Endothelial cell of umbilical vein (primary cell): ENCODE data around the gene TUBB4A. TPM values are rescaled to one million over a fixed set of nuclear protein-coding genes. Genes with fewer than 3 reads are reported as not detected.

ENCODE experiments used
- BruUV-seq: library from RNA; stranded (reverse); fragments of 400-500 nt; replicated peaks from 2 replicates; lab custom pipeline; 2021; lab: Mats Ljungman, UMichigan
- CTCF ChIA-PET: fragments of 300-600, 350-600 bp; sonication (Branson Sonifier 250); formaldehyde crosslinking; loops from one replicate; lab custom pipeline; 2021; ENCODE audit warnings: antibody characterized with exemption, inconsistent platforms; lab: Charles Lee
- POLR2A ChIA-PET: fragments of 300-600, 350-600 bp; sonication (Branson Sonifier 250); formaldehyde crosslinking; loops from one replicate; lab custom pipeline; 2021; ENCODE audit warnings: antibody characterized with exemption, inconsistent platforms; lab: Charles Lee
- DNase-seq: peaks from one replicate; pipeline ENCODE4 v3.0.0-alpha.2; 2011; ENCODE audit warnings: low read depth, low spot score
- FAIRE-seq: peaks from 2 replicates; lab custom pipeline; 2011; peaks lifted over from hg19 to GRCh38; lab: Jason Lieb, UNC
- H2AFZ ChIP-seq: 2 replicates; pipeline ENCODE4 v1.6.0; 2012; ENCODE audit warnings: low read depth, low read length, control low read depth, inconsistent platforms
- H3K27ac ChIP-seq: 2 replicates; pipeline ENCODE4 v1.5.1; 2011; ENCODE audit warnings: low read depth, mild to moderate bottlenecking, control low read depth, low read length, moderate library complexity; ENCODE audit not compliant: insufficient read depth
- H3K27me3 ChIP-seq, 2 experiments: 2 replicates each; pipeline versions ENCODE4 v1.6.0 to v1.6.1; 2011; ENCODE audit warnings: low read length in 2 of 2, mixed read lengths in 1 of 2; ENCODE audit not compliant: control insufficient read depth in 2 of 2, insufficient read depth in 2 of 2
- H3K36me3 ChIP-seq, 2 experiments: 2 replicates in 1 of 2; 3 replicates in 1 of 2; pipeline ENCODE4 v1.5.1; 2011; ENCODE audit warnings: low read length in 2 of 2, mild to moderate bottlenecking in 1 of 2, moderate library complexity in 1 of 2; ENCODE audit not compliant: control insufficient read depth in 2 of 2, insufficient read depth in 2 of 2; ENCODE audit errors: extremely low read depth in 1 of 2
- H3K4me1 ChIP-seq: 3 replicates; pipeline ENCODE4 v1.5.1; 2011; ENCODE audit warnings: mild to moderate bottlenecking, low read length; ENCODE audit not compliant: control insufficient read depth, insufficient read depth; ENCODE audit errors: extremely low read depth
- H3K4me2 ChIP-seq: 2 replicates; pipeline ENCODE4 v1.6.1; 2011; ENCODE audit warnings: low read length, control low read depth, mixed read lengths; ENCODE audit not compliant: insufficient read depth
- H3K4me3 ChIP-seq, 3 experiments: fragments of 200-600 bp in 1 of 3; sonication (generic), shearing (Covaris generic) in 1 of 3; replicated peaks in 1 of 3; 2 replicates each; pipeline ENCODE4 v1.5.1; 2011 to 2016; ENCODE audit warnings: control low read depth in 3 of 3, low read length in 3 of 3, mild to moderate bottlenecking in 2 of 3, inconsistent platforms in 1 of 3, low read depth in 1 of 3, moderate library complexity in 1 of 3; ENCODE audit not compliant: insufficient read depth in 1 of 3
- H3K79me2 ChIP-seq: 2 replicates; pipeline ENCODE4 v1.6.0; 2012; ENCODE audit warnings: low read length, inconsistent platforms; ENCODE audit not compliant: control insufficient read depth, insufficient read depth
- H3K9ac ChIP-seq: replicated peaks from 2 replicates; pipeline ENCODE3; 2011; ENCODE audit warnings: low read length, control low read depth; ENCODE audit not compliant: insufficient read depth; ENCODE audit errors: extremely low read depth
- H3K9me1 ChIP-seq: replicated peaks from 3 replicates; pipeline ENCODE4 v1.6.0; 2011; ENCODE audit warnings: mild to moderate bottlenecking, low read length; ENCODE audit not compliant: control insufficient read depth, insufficient read depth; ENCODE audit errors: extremely low read depth
- H3K9me3 ChIP-seq: replicated peaks from 2 replicates; pipeline ENCODE4 v1.5.1; 2012; ENCODE audit warnings: low read length, inconsistent platforms; ENCODE audit not compliant: control insufficient read depth, insufficient read depth
- H4K20me1 ChIP-seq: replicated peaks from 2 replicates; pipeline ENCODE3; 2011; ENCODE audit warnings: mild to moderate bottlenecking, low read length; ENCODE audit not compliant: control insufficient read depth, insufficient read depth; ENCODE audit errors: extremely low read depth
- EZH2 ChIP-seq: IDR thresholded peaks from 2 replicates; pipeline ENCODE4 v1.6.1; 2012; ENCODE audit warnings: borderline replicate concordance, low read depth, mild to moderate bottlenecking, moderate library complexity, low read length, inconsistent platforms; ENCODE audit not compliant: severe bottlenecking
- FOS ChIP-seq: IDR thresholded peaks from 2 replicates; pipeline ENCODE4 v1.6.1; 2011; ENCODE audit warnings: mild to moderate bottlenecking, low read length, moderate library complexity, borderline replicate concordance; ENCODE audit not compliant: insufficient read depth
- GATA2 ChIP-seq: IDR thresholded peaks from 2 replicates; pipeline ENCODE4 v1.7.0; 2011; ENCODE audit warnings: low read depth, mild to moderate bottlenecking, moderate library complexity, mixed read lengths, low read length; ENCODE audit not compliant: insufficient read length, insufficient read depth
- JUN ChIP-seq: IDR thresholded peaks from 2 replicates; pipeline ENCODE4 v1.6.1; 2011; ENCODE audit warnings: borderline replicate concordance, low read depth; ENCODE audit not compliant: insufficient read length, insufficient read depth
- MYC ChIP-seq: IDR thresholded peaks from one replicate; pipeline ENCODE4 v1.6.1; 2011; ENCODE audit warnings: mild to moderate bottlenecking, low read depth, low read length
- POLR2A ChIP-seq: IDR thresholded peaks from 2 replicates; pipeline ENCODE4 v1.6.1; 2012; ENCODE audit warnings: low read depth, mild to moderate bottlenecking, control low read depth, low read length
- POLR2AphosphoS5 ChIP-seq: IDR thresholded peaks from 2 replicates; pipeline ENCODE4 v1.6.1; 2012; ENCODE audit warnings: low read depth, mild to moderate bottlenecking, control low read depth, low read length, moderate library complexity; ENCODE audit not compliant: insufficient read depth
- dilution Hi-C: fragments of 300-500 bp; cut with MboI; formaldehyde crosslinking; loops from one replicate; pipeline ENCODE4 v1.15.0; 2019; ENCODE audit warnings: low sequenced_read_pairs; ENCODE audit not compliant: extremely low pct_ligation_motif_present
- intact Hi-C: fragments of 100-400 bp; cut with micrococcal nuclease; formaldehyde crosslinking; loops from one replicate; pipeline ENCODE4 v1.10.0; 2022
- polyA plus RNA-seq, 4 experiments: library from polyadenylated mRNA; depleted of rRNA in 3 of 4; stranded (reverse) in 3 of 4; unstranded in 1 of 4; fragments of >200 nt; gene quantifications; 2 replicates each; pipeline versions ENCODE4 v1.2.1 to v1.2.3, GENCODE V29; 2011 to 2012; ENCODE audit warnings: missing spikeins in 1 of 4
- total RNA-seq: library from RNA; stranded (reverse); gene quantifications from 2 replicates; pipeline ENCODE4 v1.2.3, GENCODE V29; 2021
- TF ChIP-seq, protein P1 (sequence below): IDR thresholded peaks from 2 replicates; pipeline ENCODE4 v1.6.1; 2011; ENCODE audit not compliant: insufficient read depth, insufficient read length
- TF ChIP-seq, protein P2 (sequence below), 2 donors: IDR thresholded peaks; 1 replicate in 1 of 2; 2 replicates in 1 of 2; pipeline ENCODE4 v1.5.1; 2011; ENCODE audit warnings: low read length in 2 of 2, mild to moderate bottlenecking in 2 of 2, moderate library complexity in 2 of 2, control low read depth in 1 of 2, inconsistent platforms in 1 of 2, low read depth in 1 of 2; ENCODE audit not compliant: insufficient read depth in 1 of 2; ENCODE audit errors: extremely low read depth in 1 of 2

TUBB4A gene
- total and polyA plus RNA-seq, 2 donors (not counting 3 experiments of a cell fraction or from before 2014, with no cell fraction given): not detected

DNA sequence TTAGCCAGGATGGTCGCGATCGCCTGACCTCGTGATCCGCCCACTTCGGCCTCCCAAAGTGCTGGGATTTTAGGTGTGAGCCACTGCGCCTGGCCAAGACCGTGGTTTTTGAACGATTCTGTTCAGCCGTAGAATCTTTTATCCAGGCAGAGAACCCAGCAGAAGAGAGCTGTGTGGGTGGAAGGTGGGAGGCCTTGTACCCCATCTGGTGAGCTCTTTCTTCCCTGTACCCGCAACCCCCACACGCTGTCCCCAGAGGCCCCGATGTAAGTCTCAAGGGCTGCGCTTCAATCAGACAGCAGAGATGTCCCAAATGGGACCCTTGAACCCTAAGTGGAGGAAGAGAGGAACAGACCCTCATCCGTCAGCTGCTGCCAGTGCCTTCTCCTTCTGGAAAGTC lies 46.2 kb downstream of the TUBB4A start:
- Histone ChIP-seq H3K9ac (no peak overlapping the region), H3K27me3 (no peaks in the 10 kb centered on the region), H3K4me3 (no peak overlapping the region), H3K36me3 (peaks cover 2 to 6% of the 10 kb centered on the region in 2 experiments), H3K27ac (no peak overlapping the region), H3K79me2 (no peaks in the 10 kb centered on the region), H2AFZ (no peak overlapping the region), H3K4me2 (no peak overlapping the region), H3K9me3 (no peaks in the 10 kb centered on the region), H3K9me1 (no peaks in the 10 kb centered on the region), H4K20me1 (no peaks in the 10 kb centered on the region), H3K4me1 (peaks cover 7% of the 10 kb centered on the region)
- dilution Hi-C loops: no loop called here
- ChIA-PET POLR2A (no interaction called here), CTCF (no interaction called here)
- TF ChIP-seq GATA2 (no peak), POLR2A (no peak), POLR2AphosphoS5 (no peak), FOS (no peak), EZH2 (no peak), JUN (no peak), MYC (no peak)
- no TSS peak for BruUV-seq
- intact Hi-C loops: no loop called here
- DNase-seq (no peak), FAIRE-seq (no peak)

DNA sequence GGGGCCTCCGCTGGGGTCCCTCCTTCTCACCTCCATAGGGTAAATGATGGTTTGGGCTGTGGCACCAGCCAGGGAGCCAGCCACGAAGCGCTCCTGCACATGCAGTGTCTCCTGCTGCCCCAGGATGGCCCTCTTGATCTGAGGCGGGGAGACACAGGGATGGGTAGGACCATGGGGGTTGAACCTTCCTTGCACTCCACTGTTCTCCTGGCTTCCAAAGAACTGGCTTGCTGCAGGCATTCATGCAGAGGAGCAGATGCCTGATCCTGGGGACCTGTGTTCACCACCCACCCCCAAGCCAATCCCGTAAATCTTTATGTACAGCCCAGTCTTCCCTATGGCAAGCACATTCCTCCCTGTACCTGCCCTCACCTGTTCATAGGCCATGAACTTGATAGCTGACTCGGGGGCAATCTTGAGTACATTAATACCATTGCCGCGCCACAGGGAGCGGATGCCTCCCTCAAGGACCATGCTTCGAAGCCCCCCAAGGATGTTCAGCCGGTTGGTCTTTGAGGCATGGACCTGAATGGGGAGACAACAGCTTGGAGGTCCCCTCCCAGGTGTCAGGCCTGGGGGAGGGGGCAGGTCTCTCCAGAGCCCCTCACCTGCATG lies 48.1 kb downstream of the TUBB4A start:
- peaks cover 5% of the 10 kb centered on the region for H3K4me1 ChIP-seq
- TF ChIP-seq MYC (no peak), GATA2 (no peak), JUN (no peak), POLR2A (no peak), FOS (no peak), POLR2AphosphoS5 (no peak), EZH2 (no peak)
- TF ChIP-seq, protein P1, sequence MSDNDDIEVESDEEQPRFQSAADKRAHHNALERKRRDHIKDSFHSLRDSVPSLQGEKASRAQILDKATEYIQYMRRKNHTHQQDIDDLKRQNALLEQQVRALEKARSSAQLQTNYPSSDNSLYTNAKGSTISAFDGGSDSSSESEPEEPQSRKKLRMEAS: no peak
- TF ChIP-seq, protein P2, sequence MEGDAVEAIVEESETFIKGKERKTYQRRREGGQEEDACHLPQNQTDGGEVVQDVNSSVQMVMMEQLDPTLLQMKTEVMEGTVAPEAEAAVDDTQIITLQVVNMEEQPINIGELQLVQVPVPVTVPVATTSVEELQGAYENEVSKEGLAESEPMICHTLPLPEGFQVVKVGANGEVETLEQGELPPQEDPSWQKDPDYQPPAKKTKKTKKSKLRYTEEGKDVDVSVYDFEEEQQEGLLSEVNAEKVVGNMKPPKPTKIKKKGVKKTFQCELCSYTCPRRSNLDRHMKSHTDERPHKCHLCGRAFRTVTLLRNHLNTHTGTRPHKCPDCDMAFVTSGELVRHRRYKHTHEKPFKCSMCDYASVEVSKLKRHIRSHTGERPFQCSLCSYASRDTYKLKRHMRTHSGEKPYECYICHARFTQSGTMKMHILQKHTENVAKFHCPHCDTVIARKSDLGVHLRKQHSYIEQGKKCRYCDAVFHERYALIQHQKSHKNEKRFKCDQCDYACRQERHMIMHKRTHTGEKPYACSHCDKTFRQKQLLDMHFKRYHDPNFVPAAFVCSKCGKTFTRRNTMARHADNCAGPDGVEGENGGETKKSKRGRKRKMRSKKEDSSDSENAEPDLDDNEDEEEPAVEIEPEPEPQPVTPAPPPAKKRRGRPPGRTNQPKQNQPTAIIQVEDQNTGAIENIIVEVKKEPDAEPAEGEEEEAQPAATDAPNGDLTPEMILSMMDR (IDR thresholded peaks at IDR 0.05; ENCODE audit: extremely low read depth in 1 of 2, insufficient read depth in 1 of 2, low read depth in 1 of 2, low read length in 2 of 2): no peak
- intact Hi-C loops (no loop called here), dilution Hi-C loops (no loop called here)
- H3K9me3 ChIP-seq: no peaks in the 10 kb centered on the region
- no peaks in the 10 kb centered on the region for H4K20me1 ChIP-seq
- no peaks in the 10 kb centered on the region for H3K9me1 ChIP-seq
- H3K4me3 ChIP-seq: no peak overlapping the region
- no peak overlapping the region for H3K4me2 ChIP-seq
- no peak overlapping the region for H3K9ac ChIP-seq
- ChIA-PET POLR2A (no interaction called here), CTCF (interaction anchor here (0.5 kb wide), 1 partner anchor 197 kb away, joined by 3 read pairs; no protein-coding TSS in a partner anchor)
- H3K79me2 ChIP-seq: no peaks in the 10 kb centered on the region
- FAIRE-seq (no peak), DNase-seq (no peak)
- BruUV-seq: no TSS peak
- H3K27me3 ChIP-seq: no peaks in the 10 kb centered on the region
- peaks cover 2 to 6% of the 10 kb centered on the region in 2 experiments for H3K36me3 ChIP-seq
- H3K27ac ChIP-seq: no peak overlapping the region
- no peak overlapping the region for H2AFZ ChIP-seq
